ENCODE data around the gene RNF111.
A peak's percentile ranks its signal among the peaks of the same experiment; 100 is the strongest.
"Not testable (repeated sequence)": the region's sequence is repeated elsewhere in the genome, so short reads cannot be mapped to it uniquely, and the experiment has no call there.

The RNF111 gene

GRCh38 chr15:59120937-59121336, 133.5 kb downstream of the RNF111 start:
- Histone ChIP-seq H3K9ac (ENCODE audit: low read depth in 1 of 2, low read length in 2 of 2) (no peak overlapping the region), H3K36me3 (ENCODE audit: control insufficient read depth in 1 of 2, insufficient read depth in 2 of 2, low read length in 2 of 2) (peaks cover 5 to 16% of the 10 kb centered on the region in 2 donors), H3K4me3 (ENCODE audit: low read depth in 1 of 2, low read length in 2 of 2) (no peak overlapping the region), H3K9me3 (ENCODE audit: control insufficient read depth in 1 of 2, low read length in 2 of 2) (no peaks in the 10 kb centered on the region), H3K4me1 (ENCODE audit: control insufficient read depth in 1 of 2, insufficient read depth in 2 of 2, low read length in 2 of 2) (peaks cover 7 to 9% of the 10 kb centered on the region in 2 donors), H3K27ac (ENCODE audit: low read depth, low read length) (no peak overlapping the region), H3K27me3 (ENCODE audit: control insufficient read depth in 1 of 2, insufficient read depth in 2 of 2, low read length in 2 of 2) (no peaks in the 10 kb centered on the region)

DNA sequence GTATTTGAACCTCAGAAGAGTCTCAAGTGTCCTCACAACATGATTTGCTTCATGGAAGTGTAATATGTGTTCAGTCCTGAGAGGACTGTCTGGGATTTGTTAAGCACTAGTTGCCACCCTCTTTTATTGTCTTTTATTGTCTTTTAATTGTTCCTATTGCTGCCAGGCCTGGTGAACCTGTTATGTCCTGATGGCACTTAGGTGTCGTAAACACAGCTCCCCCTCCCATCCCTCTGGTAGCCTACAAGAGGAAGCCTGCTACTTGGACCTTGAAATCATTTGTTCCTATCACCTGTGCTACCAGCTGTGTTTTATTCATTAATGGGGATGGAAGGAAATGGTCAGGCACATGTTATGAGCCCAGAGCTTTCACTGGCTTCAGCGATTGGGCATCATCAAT, 136.8 kb downstream of the RNF111 start:
- Histone ChIP-seq H3K4me3 (ENCODE audit: low read depth in 1 of 2, low read length in 2 of 2) (no peak overlapping the region), H3K9ac (ENCODE audit: low read depth in 1 of 2, low read length in 2 of 2) (peak overlapping the region in 1 of 2 donors; percentile 21), H3K27me3 (ENCODE audit: control insufficient read depth in 1 of 2, insufficient read depth in 2 of 2, low read length in 2 of 2) (no peaks in the 10 kb centered on the region), H3K4me1 (ENCODE audit: control insufficient read depth in 1 of 2, insufficient read depth in 2 of 2, low read length in 2 of 2) (peaks cover 7 to 9% of the 10 kb centered on the region in 2 donors), H3K27ac (ENCODE audit: low read depth, low read length) (no peak overlapping the region), H3K9me3 (ENCODE audit: control insufficient read depth in 1 of 2, low read length in 2 of 2) (no peaks in the 10 kb centered on the region), H3K36me3 (ENCODE audit: control insufficient read depth in 1 of 2, insufficient read depth in 2 of 2, low read length in 2 of 2) (peaks cover 0 to 5% of the 10 kb centered on the region in 2 donors)

GRCh38 chr15:59125683-59126082, 138.2 kb downstream of the RNF111 start:
- not testable (repeated sequence) for H3K27me3 ChIP-seq (ENCODE audit: control insufficient read depth in 1 of 2, insufficient read depth in 2 of 2, low read length in 2 of 2); H3K9ac ChIP-seq (ENCODE audit: low read depth in 1 of 2, low read length in 2 of 2); H3K27ac ChIP-seq (ENCODE audit: low read depth, low read length); H3K36me3 ChIP-seq (ENCODE audit: control insufficient read depth in 1 of 2, insufficient read depth in 2 of 2, low read length in 2 of 2); H3K4me3 ChIP-seq (ENCODE audit: low read depth in 1 of 2, low read length in 2 of 2); H3K4me1 ChIP-seq (ENCODE audit: control insufficient read depth in 1 of 2, insufficient read depth in 2 of 2, low read length in 2 of 2); H3K9me3 ChIP-seq (ENCODE audit: control insufficient read depth in 1 of 2, low read length in 2 of 2)

- not testable (repeated sequence) for H3K9me3 ChIP-seq (ENCODE audit: control insufficient read depth in 1 of 2, low read length in 2 of 2); H3K27me3 ChIP-seq (ENCODE audit: control insufficient read depth in 1 of 2, insufficient read depth in 2 of 2, low read length in 2 of 2); H3K36me3 ChIP-seq (ENCODE audit: control insufficient read depth in 1 of 2, insufficient read depth in 2 of 2, low read length in 2 of 2); H3K4me1 ChIP-seq (ENCODE audit: control insufficient read depth in 1 of 2, insufficient read depth in 2 of 2, low read length in 2 of 2); H3K4me3 ChIP-seq (ENCODE audit: low read depth in 1 of 2, low read length in 2 of 2); H3K9ac ChIP-seq (ENCODE audit: low read depth in 1 of 2, low read length in 2 of 2); H3K27ac ChIP-seq (ENCODE audit: low read depth, low read length)
Observed at GRCh38 chr15:59127255-59127654, 139.8 kb downstream of the RNF111 start.

DNA sequence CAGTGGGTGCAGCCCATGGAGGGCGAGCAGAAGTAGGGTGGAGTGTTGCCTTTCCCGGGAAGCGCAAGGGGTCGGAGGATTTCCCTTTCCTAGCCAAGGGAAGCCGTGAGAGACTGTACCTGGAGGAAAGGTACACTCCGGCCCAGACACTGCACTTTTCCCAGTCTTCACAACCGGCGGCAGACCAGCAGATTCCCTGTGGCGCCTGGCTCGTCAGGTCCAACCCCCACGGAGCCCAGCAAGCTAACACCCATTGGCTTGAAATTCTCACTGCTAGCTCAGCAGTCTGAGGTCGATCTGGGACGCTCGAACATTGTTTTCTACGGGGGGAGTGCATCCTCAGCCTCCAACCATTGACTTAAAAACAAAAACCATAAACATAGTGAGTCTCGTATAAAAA, 144.0 kb downstream of the RNF111 start:
- H3K4me3 ChIP-seq (ENCODE audit: low read depth in 1 of 2, low read length in 2 of 2), result no peak overlapping the region
- H3K9me3 ChIP-seq (ENCODE audit: control insufficient read depth in 1 of 2, low read length in 2 of 2), result no peaks in the 10 kb centered on the region
- H3K27ac ChIP-seq (ENCODE audit: low read depth, low read length), result no peak overlapping the region
- H3K4me1 ChIP-seq (ENCODE audit: control insufficient read depth in 1 of 2, insufficient read depth in 2 of 2, low read length in 2 of 2), result peaks cover 0 to 7% of the 10 kb centered on the region in 2 donors
- no peaks in the 10 kb centered on the region for H3K27me3 ChIP-seq (ENCODE audit: control insufficient read depth in 1 of 2, insufficient read depth in 2 of 2, low read length in 2 of 2)
- H3K36me3 ChIP-seq (ENCODE audit: control insufficient read depth in 1 of 2, insufficient read depth in 2 of 2, low read length in 2 of 2), result peaks cover 6 to 41% of the 10 kb centered on the region in 2 donors
- H3K9ac ChIP-seq (ENCODE audit: low read depth in 1 of 2, low read length in 2 of 2), result no peak overlapping the region

DNA sequence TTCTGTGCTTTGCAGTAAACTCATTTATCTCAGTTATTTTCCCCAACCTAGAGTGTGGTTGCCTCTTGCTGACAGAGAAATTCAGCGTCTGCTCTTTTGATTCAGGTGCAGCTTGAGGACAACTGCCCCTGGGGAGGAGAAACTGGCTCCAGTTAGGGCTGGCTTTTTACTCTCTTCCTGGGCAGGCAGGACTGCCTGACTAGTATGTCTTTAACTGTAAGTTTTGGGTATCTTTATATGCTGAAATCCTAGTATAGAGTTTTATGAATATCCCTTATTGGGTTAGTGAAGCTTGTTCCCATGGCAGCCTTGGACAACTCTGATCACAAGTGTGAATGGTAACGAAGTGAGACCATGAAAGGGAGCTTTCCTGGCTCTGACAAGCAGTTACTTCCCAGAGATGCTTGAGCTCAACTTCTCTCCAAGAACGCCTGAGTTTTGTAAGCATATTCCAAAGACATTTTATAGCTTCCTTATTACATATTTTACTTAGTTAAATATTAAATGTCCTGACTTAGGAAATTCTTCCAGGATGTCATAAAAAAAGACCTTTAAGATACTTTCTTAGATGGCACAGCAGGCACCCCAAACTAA, 144.6 kb downstream of the RNF111 start:
- Histone ChIP-seq H3K36me3 (ENCODE audit: control insufficient read depth in 1 of 2, insufficient read depth in 2 of 2, low read length in 2 of 2) (peaks cover 11 to 47% of the 10 kb centered on the region in 2 donors), H3K27ac (ENCODE audit: low read depth, low read length) (no peak overlapping the region), H3K9me3 (ENCODE audit: control insufficient read depth in 1 of 2, low read length in 2 of 2) (no peaks in the 10 kb centered on the region), H3K9ac (ENCODE audit: low read depth in 1 of 2, low read length in 2 of 2) (no peak overlapping the region), H3K27me3 (ENCODE audit: control insufficient read depth in 1 of 2, insufficient read depth in 2 of 2, low read length in 2 of 2) (no peaks in the 10 kb centered on the region), H3K4me3 (ENCODE audit: low read depth in 1 of 2, low read length in 2 of 2) (no peak overlapping the region), H3K4me1 (ENCODE audit: control insufficient read depth in 1 of 2, insufficient read depth in 2 of 2, low read length in 2 of 2) (peaks cover 0 to 7% of the 10 kb centered on the region in 2 donors)

DNA sequence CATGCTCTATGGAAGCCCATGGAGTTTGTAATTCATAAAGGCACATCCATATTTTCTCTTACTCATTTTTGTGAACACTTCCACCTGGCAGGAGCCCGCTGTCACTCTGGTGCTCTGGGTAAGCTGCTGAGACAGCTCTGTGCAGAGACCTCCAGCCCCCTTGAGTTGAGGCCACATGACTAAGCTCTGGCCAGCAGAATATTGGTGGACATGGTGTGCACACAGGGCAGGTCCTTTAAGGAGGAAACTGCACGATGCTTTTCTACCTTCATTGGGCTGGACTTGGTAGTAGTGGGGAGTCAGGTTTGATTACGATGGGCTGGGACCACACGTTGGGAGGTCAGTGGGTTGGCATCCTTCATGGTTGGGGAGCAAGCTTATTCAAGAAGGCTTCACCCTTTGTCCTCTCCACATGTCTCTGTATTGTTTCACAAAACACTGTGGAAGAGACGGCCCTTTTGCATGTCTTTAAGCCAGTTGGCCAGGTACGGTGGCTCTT, 146.5 kb downstream of the RNF111 start:
- Histone ChIP-seq H3K27ac (ENCODE audit: low read depth, low read length) (no peak overlapping the region), H3K36me3 (ENCODE audit: control insufficient read depth in 1 of 2, insufficient read depth in 2 of 2, low read length in 2 of 2) (peaks cover 22 to 60% of the 10 kb centered on the region in 2 donors), H3K27me3 (ENCODE audit: control insufficient read depth in 1 of 2, insufficient read depth in 2 of 2, low read length in 2 of 2) (no peaks in the 10 kb centered on the region), H3K4me1 (ENCODE audit: control insufficient read depth in 1 of 2, insufficient read depth in 2 of 2, low read length in 2 of 2) (peaks cover 0 to 7% of the 10 kb centered on the region in 2 donors), H3K9me3 (ENCODE audit: control insufficient read depth in 1 of 2, low read length in 2 of 2) (no peaks in the 10 kb centered on the region), H3K4me3 (ENCODE audit: low read depth in 1 of 2, low read length in 2 of 2) (no peak overlapping the region), H3K9ac (ENCODE audit: low read depth in 1 of 2, low read length in 2 of 2) (no peak overlapping the region)

DNA sequence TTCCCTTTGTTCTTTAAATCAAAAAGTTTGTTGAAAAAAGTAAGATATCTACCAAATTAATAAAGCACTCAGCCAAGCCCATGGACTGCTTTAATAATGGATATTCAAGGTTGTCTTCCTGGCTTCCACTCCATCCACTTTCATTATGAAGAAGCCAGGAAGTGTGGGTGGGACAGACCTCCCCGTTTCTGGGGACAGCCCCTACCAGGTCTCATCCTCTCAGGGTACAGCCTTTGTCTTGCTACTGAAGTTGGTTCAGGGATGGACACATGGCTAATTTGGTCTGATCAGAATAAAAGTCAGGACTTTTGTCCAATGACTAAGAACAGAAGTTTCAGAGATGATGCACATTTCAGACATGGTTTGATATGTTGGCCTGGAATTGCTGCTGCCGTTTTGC, 150.1 kb downstream of the RNF111 start:
- Histone ChIP-seq H3K27me3 (ENCODE audit: control insufficient read depth in 1 of 2, insufficient read depth in 2 of 2, low read length in 2 of 2) (no peaks in the 10 kb centered on the region), H3K4me1 (ENCODE audit: control insufficient read depth in 1 of 2, insufficient read depth in 2 of 2, low read length in 2 of 2) (peaks cover 0 to 4% of the 10 kb centered on the region in 2 donors), H3K36me3 (ENCODE audit: control insufficient read depth in 1 of 2, insufficient read depth in 2 of 2, low read length in 2 of 2) (peaks cover 31 to 74% of the 10 kb centered on the region in 2 donors), H3K27ac (ENCODE audit: low read depth, low read length) (no peak overlapping the region), H3K9ac (ENCODE audit: low read depth in 1 of 2, low read length in 2 of 2) (no peak overlapping the region), H3K4me3 (ENCODE audit: low read depth in 1 of 2, low read length in 2 of 2) (no peak overlapping the region), H3K9me3 (ENCODE audit: control insufficient read depth in 1 of 2, low read length in 2 of 2) (no peaks in the 10 kb centered on the region)

GRCh38 chr15:59138243-59138642, 150.8 kb downstream of the RNF111 start:
- Histone ChIP-seq H3K36me3 (ENCODE audit: control insufficient read depth in 1 of 2, insufficient read depth in 2 of 2, low read length in 2 of 2) (peaks cover 35 to 77% of the 10 kb centered on the region in 2 donors), H3K4me3 (ENCODE audit: low read depth in 1 of 2, low read length in 2 of 2) (no peak overlapping the region), H3K4me1 (ENCODE audit: control insufficient read depth in 1 of 2, insufficient read depth in 2 of 2, low read length in 2 of 2) (no peaks in the 10 kb centered on the region), H3K27me3 (ENCODE audit: control insufficient read depth in 1 of 2, insufficient read depth in 2 of 2, low read length in 2 of 2) (no peaks in the 10 kb centered on the region), H3K9ac (ENCODE audit: low read depth in 1 of 2, low read length in 2 of 2) (no peak overlapping the region), H3K27ac (ENCODE audit: low read depth, low read length) (no peak overlapping the region), H3K9me3 (ENCODE audit: control insufficient read depth in 1 of 2, low read length in 2 of 2) (no peaks in the 10 kb centered on the region)

DNA sequence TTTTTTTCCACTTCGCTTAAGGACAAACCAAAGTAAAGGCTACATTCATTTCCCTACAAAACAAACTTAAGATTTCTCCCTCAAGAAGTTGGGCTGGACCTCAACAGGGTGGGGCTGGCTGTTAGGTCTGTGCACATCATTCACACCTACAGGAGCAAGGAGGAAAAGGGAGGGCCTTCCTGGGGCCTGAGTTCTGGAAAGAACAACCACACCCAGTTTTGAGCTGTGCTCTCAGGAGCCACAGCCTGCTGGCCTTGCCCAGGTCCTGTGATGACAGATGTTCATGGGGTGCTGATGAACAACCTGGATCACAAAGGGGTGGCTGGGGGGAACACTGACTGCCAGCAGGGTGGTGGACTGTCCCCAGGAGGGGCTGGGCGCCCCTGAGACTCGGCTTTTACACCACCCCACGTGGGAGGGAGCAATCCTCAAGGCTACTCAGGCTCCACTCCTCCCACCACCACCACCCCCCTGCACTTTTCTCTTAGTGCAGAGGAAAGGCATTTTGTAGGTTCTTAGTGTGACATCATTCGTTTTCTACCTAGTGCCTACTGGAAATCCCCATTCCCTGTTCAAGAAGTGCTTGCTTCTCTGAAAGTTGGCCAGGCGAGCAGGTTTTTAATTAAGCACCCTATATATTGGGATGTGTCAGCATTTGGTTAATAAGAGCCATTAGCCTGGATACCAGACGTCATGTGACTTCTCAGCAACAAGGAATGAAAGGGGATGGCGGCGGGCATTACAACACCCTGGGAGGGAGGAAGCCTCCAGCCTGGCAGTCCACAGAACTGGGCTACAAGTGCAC, 153.2 kb downstream of the RNF111 start:
- H3K4me1 ChIP-seq (ENCODE audit: control insufficient read depth in 1 of 2, insufficient read depth in 2 of 2, low read length in 2 of 2), result no peaks in the 10 kb centered on the region
- peaks cover 33 to 64% of the 10 kb centered on the region in 2 donors for H3K36me3 ChIP-seq (ENCODE audit: control insufficient read depth in 1 of 2, insufficient read depth in 2 of 2, low read length in 2 of 2)
- no peak overlapping the region for H3K9ac ChIP-seq (ENCODE audit: low read depth in 1 of 2, low read length in 2 of 2)
- no peak overlapping the region for H3K27ac ChIP-seq (ENCODE audit: low read depth, low read length)
- no peak overlapping the region for H3K4me3 ChIP-seq (ENCODE audit: low read depth in 1 of 2, low read length in 2 of 2)
- no peaks in the 10 kb centered on the region for H3K27me3 ChIP-seq (ENCODE audit: control insufficient read depth in 1 of 2, insufficient read depth in 2 of 2, low read length in 2 of 2)
- H3K9me3 ChIP-seq (ENCODE audit: control insufficient read depth in 1 of 2, low read length in 2 of 2), result no peaks in the 10 kb centered on the region

Measured in duodenal mucosa (tissue), 2 donors.